Measurements from ENCODE around the gene SYN1.

GRCh38 chrX:47577901-47578300 is 41.8 kb downstream of the SYN1 start:
- TF ChIP-seq, protein P1, sequence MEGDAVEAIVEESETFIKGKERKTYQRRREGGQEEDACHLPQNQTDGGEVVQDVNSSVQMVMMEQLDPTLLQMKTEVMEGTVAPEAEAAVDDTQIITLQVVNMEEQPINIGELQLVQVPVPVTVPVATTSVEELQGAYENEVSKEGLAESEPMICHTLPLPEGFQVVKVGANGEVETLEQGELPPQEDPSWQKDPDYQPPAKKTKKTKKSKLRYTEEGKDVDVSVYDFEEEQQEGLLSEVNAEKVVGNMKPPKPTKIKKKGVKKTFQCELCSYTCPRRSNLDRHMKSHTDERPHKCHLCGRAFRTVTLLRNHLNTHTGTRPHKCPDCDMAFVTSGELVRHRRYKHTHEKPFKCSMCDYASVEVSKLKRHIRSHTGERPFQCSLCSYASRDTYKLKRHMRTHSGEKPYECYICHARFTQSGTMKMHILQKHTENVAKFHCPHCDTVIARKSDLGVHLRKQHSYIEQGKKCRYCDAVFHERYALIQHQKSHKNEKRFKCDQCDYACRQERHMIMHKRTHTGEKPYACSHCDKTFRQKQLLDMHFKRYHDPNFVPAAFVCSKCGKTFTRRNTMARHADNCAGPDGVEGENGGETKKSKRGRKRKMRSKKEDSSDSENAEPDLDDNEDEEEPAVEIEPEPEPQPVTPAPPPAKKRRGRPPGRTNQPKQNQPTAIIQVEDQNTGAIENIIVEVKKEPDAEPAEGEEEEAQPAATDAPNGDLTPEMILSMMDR (IDR thresholded peaks at IDR 0.05), result no peak
- TF ChIP-seq POLR2A (IDR thresholded peaks at IDR 0.05), result no peak
